GM18870 (cell line): ENCODE data around the gene NOL4L.

ENCODE experiments used
- ATAC-seq: cut with Tn5 transposase; IDR thresholded peaks from one replicate; pipeline ENCODE4 v1.9.1; 2021; ENCODE audit warnings: moderate library complexity; ENCODE audit not compliant: unreplicated experiment

The NOL4L gene

DNA sequence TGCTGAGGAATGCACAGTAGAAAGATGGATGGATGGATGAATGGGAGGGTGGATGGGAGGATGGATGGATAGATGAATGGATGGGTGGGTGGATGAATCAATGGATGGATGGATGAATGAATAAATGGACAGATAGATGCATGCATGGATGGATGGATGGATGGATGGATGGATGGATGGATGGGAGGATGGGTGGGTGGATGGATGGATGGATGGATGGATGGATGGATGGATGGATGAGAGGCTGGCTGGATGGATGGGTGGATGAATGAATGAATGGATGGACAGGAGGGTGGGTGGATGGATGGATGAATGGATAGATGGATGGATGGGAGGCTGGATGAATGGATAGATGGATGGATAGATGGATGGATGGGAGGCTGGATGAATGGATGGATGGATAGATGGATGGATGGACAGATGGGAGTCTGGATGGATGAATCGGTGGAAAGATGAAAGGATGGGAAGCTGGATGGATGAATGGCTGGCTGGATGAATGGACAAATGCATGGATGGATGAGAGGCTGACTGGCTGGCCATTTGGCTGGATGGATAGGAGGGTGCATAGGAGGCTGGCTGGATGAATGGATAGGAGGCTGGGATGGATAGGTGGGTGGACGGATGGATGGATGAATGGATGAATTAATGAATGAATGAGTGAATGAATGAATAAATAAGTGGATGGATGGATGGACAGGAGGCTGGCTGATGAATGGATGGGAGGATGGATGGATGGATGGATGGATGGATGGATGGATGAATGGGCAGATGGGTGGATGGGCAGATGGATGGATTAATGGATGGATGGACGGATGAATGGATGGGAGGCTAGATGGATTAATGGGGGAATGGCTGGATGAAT lies 28.3 kb upstream of the NOL4L start:
- ATAC-seq, result no peak

DNA sequence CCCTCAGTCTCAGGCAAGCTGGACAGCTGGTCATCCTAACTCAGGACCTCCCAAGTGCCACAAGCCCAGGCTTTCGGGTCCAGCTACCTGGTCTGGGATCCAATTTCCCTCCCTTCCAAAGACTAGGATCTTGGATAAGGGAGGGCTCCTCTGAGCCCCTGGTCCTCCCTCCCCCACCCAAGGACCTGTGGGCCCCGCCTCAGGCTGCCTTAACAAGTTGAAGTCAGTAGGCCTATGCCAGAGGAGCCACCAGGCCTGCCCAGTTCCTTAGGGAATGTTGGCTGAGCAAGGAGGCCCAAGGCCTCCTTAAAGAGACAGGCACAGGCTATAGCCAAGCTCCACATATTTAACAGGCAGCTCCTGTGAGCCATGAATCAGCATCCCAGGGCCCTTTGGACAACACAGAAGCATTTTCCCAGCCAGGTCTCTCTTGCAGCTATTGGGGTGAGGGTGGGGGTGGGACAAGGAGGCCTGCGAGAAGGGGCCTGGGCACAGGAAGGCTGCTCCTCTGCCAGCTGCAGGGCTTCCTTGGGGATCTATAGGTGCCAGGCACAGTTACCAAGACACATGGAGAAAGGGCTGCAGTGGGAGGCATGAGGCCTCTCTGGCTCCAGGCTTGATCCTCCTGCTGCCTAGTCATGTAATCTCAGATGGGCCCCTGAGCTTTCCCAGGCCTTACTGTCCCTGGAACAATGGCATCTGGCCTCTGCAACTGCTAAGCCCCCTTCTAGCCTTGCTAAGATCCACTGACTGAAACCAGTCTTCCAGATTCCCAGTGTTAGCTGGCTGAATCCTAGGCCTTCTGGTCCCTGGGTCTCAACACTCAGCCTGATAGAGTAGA lies 27.4 kb upstream of the NOL4L start:
- no peak for ATAC-seq

DNA sequence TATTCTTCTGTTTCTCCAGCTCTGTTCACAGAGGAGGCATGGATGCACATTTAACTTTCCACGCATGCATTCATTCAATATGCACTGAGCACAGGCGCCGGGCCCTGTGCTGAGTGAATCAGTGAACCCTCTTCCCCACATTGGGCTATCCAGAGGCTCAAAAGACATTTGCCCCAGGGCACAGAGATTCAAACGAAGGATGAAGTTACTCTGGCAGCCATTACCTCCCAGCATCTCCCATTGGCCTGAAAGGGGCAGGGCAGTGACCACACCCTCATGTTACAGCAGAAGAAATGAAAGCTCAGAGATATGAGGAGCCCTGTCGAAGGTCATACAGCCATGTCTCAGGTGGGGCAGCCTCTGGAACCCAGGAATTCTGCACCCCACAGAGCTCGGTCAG lies 26.7 kb upstream of the NOL4L start:
- ATAC-seq, result no peak

DNA sequence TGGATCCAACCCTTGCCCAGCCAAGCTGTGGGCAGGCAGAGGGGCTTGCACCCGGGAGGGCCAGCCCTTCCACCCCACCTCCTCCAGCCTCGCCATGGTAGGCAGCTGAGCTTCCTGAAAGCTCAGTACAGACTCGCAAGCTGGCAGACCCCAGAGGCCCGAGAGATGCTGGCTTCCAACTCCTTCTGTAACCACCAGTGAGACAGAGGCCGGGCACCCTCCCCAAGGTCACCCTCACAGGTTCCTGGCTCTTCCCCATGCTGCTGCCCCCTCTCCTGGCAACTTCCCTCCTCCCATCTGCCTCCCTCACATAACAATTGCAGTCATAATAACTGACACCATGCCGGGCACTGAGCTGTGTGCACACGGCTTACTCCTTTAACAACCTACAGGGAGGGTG lies 26.2 kb upstream of the NOL4L start:
- ATAC-seq, result no peak

DNA sequence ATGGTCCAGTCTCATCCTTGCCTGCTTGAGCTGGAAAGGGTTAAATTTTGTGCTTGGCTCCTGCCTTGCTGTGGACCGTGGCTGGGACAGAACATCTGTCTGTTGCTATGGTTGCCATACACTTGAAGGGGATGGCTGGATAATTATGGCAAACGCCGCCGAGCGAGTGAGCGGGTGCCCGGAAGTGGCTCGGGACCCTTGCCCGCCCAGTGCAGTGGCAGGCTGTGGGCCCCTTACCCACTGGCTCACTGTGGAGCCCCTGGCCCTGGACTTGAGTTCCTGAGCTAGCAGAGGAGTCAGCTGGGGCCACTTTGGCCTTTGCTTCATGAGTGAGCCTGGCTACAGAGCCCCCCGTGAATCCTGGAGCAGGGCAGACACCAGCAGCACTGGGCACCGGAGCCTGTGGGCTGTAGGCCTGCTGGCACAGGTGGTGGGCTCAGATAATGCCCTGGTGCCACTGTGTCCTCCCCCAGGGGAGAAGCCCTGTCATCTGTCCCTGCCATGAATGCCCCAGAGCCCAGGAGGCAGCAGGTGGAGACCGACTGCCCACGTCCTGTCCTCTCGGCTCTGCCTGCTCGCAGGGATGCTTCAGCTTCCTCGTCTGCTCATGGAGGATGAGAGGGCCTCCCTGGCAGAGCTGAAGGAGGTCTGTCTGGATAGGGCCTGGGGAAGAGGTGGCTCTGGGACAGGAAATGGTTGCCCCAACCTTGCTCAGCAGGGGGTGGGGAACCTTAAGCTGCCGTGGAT lies 25.5 kb upstream of the NOL4L start:
- no peak for ATAC-seq

DNA sequence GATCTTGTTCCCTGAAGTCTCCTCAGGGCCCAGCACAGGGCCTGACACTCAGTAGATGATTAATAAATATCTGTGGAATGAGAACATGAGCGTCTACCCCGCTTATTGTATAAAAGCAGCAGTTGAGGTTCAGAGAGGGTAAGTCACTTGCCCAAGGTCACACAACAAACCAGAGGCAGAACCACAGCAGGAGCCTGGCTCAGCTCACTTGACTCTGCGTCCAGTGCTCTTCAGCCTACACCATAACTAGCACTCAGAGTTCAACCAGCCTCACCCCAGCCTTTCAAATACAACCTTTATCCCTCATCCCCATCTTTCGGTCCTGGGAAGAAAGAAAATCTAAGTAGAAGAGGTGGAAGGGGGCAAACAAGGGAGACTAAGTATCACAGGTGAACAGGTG lies 24.9 kb upstream of the NOL4L start:
- ATAC-seq, result no peak

DNA sequence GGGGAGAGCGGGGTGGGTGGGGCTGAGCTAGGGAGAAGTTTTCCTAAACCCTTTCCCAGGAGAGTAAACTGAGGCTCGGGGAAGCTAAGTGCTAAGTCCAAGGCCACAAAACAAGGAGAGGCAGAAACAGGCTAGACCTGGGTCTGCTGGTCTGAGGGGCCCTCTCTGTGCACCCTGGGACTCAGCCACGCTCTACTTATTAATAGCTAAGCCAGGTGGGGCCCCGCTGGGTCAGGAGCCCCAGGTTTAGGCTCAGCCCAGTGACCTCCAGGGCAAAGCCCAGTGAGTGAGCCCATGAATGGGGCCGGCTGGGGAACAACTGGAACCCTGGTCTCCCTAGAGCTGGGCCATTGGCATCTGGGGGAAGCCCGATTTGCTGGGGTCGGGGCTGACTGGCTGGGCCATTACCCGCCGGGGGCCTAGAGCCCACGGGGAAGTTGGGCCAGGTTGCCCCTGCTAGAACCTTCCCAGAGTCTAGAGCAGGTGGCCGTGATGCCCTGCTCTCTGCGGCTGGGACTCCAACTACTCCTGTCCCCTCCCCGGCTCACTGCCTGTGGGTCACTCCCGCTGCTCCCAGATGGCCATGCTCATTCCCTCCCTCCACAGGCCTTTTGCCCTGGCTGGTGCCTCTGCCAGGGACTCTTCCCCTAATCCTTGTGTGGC lies 24.1 kb upstream of the NOL4L start:
- no peak for ATAC-seq

DNA sequence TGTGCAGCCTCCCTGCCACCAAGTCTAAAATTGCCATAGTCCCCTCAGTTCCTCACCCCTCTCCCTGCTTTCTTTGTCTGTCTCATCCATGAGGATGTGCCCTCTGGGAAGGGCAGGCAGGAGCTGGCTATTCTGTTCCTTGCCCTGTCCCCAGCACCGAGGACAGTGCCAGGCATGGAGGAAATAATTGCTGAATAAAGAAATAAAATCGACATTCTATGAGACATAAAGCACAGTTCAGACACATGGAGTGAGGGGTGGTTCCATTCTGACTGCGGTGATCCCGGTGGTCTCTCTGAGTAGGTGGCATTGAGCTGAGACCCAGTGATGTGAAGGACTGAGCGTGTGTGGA lies 23.5 kb upstream of the NOL4L start:
- ATAC-seq, result no peak

DNA sequence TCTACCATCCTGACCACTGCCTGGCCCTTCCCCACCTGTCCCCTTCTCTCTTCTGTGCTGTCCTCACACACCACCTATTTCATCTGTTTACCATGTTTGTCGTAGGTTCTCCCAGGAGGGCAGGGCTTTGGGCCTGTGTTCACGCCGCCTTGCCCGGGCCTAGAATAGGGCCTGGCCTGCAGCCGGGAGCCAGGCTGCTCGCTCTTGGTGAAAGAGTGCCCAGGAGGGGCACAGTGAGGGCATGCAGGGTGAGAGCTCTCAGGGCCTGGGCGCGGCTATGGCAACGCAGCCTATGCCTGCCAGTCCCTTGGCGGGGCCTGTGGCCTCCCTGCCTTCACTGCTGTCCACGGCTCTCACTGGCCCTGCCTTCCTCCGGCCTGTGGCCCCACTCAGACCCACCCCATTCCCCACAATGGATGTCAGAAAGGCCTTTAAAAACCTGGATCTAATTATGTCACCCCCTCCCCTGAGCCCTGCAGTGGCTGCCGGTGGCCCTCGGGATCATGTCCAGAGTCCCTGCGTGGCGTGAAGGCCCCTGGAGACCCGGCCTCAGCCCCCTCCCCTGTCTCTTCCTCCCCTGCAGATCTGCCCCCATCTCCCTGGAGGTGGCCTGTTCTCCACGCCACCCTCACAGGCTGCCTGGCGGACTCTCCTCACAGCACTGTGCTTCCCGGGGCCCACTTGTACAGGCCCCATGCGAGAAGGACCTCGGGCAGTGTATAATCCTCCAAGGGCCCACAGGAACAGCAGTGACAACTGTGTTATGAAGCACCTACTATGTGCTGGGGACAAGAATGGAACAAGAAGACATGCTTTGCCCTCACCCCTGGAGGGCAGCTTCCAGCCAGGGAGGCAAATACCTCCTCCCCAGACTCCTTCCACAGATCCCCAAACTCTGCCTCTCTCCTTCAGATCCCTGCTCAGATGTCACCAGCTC lies 22.9 kb upstream of the NOL4L start:
- no peak for ATAC-seq

DNA sequence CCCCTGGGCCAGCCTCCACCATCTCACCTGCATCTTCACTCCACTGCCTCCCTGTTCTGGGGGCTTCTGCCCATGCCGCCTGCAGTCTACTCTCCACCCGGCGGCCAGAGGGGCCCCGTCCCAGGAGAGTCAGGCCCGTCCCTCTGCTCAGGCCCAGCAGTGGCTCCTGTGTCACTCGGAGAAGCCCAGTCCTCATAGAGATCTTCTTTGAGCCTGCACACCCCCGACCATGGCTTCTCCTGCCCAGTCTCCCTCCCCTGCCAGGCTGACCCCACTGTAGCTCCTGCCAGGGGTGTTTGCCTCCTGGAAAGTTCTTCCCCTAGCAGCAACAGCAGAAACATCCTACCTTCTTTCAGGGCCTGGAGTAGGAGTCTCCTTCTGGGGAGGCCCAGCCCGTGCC lies 22.2 kb upstream of the NOL4L start:
- ATAC-seq, result no peak

DNA sequence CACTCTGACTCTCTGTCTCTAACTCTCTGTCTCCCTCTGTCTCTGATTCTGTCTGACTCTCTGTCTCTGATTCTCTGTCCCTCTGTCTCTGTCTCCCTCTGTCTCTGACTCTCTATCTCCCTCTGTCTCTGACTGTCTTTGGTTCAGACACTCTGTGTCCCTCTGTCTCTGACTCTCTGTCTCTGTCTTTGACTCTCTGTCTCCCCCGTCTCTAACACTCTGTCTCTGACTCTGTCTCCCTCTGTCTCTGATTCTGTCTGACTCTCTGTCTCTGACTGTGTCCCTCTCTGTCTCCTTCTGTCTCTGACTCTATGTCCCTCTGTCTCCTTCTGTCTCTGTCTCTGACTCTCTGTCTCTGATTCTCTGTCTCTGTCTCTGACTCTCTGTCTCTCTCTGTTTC lies 21.7 kb upstream of the NOL4L start:
- no peak for ATAC-seq

DNA sequence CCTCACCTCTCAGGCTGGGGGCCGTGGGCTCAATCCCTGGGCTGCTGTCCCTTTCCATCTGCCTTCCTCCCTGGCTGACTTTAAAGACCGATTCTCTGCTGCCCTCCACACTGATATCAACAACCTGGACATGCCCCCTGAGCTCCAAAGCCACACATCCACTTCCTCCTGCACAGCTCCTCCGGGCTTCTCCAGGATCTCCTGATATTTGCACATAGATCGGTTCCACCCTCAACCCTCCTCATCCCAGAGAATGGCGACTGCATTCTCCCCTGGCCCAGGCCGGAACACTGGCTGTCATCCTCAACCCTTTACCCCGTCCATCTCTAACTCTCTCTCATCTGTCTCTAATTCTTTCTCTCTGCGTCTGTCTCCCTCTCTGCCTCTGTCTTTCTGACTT lies 21.0 kb upstream of the NOL4L start:
- ATAC-seq, result no peak

DNA sequence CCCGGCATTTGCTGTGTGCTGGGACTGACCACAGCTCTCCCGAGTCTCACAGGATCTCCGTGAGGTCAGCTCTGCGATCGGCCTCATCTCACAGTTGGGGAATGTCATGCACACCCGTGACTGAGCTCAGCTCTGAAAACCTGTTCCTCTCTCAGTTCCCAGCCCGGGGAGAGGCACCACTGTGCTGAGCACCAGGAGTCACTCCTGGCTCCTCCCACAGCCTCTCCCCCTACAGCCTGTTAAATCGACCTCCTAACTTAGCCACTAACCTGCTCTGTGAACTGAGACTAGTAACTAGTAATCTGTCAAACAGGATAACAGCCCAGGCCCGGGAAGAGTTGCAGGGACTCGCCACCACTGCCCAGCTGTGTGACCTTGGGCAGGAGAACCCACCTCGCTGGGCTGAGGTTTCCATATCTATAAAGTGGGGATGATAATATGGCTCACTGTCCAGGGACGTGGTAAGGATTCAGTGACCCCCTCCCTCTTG lies 20.1 kb upstream of the NOL4L start:
- no peak for ATAC-seq

DNA sequence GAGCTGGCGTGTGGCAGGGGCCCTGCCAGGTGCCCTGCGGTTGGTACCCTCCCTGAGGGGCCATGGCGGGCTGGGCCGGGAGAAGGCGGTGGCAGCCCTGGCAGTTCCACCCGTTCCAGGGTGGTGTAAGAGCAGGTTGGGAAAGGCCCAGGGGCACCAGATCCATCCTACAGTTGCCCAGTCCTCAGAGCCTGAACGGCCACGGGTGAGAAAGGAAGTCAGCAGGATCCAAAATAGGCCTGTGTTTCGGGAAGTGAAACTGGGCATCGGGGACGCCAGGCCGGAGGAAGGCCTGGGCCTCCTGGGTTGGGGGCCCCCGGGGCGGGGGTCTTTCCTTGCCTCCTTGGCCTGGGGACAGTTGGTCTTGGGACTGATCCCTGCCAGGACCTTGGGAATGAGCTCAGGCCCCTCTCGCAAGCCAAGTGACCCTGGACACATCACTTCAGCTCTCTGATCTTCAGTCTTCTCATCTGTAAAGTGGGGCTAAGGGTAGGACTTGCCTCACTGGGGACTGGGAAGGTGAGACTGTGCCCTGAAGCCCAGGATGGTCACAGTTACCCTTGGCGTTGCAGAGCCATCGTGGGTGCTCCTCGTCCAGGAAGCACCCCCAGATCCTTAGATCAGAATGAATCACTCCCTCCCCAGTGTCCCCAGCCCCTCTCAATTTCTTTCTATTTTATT lies 18.1 kb upstream of the NOL4L start:
- ATAC-seq, result no peak

DNA sequence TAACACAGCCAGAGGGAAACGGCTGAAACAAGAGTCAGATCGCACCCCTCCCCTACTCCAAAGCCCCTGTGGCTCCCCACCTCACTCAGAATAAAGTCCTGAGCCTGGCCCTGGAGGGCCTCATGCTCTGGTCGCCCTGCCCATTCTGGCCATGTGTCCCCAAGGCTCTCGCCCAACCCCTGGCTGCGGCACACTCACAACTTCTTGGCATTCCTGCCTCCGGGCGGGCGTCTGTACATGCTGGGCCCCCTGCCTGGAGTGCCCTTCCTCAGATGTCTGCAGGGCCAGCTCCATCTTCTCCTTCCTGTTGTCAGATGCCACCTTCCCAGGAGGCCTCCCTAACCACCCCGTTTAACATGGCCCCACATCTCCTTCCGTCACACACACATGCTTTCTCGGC lies 17.1 kb upstream of the NOL4L start:
- no peak for ATAC-seq

DNA sequence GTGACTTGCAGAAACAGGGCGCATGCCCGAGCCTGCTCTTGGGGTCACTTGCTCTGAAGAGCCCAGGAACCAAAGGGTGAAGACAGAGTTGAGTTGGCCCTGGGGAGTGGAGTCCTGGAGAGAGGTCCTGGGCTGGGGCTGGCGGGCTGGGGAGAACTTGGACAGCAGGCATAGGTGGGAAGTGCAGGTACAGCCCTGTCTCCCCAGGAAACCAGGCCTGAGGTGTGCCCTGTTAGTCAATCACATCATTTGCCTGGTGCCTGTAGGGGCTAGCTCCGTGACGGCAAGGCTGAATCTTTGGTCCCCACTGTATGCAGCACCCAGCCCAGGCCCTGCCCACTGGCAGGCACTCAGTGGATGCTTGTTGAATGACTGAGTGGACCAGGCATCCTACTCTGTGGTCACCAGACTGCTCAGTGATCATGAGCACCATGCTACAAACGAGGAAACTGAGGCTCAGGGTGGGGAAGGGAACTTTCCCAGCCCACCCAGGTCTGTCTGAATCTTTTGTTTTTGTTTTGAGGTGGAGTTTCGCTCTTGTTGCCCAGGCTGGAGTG lies 15.6 kb upstream of the NOL4L start:
- no peak for ATAC-seq

DNA sequence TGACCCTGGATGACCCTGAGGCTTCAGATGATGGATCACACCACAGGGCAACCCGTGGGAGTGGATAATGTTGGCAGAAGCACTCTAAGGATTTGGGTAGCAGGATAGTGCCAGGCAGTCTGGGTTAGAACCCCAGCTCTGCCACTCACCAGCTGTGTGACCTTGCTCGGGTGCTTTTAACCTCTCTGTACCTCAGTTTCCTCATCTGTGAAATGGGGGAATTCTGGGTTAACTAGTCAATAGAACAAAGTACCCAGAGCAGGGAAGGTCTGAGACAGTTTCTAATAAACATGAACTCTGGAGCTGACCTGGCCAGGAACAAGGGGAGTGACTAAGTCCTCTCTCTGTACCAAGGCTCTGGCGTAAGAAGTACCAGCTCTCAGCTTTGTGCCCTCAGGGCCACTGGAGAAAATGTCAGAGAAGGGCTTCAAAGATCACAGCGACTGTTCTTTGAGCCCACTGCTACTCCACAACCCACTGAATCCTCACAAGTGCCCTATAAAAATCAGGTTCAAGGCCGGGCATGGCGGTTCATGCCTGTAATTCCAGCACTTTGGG lies 14.7 kb upstream of the NOL4L start:
- no peak for ATAC-seq

DNA sequence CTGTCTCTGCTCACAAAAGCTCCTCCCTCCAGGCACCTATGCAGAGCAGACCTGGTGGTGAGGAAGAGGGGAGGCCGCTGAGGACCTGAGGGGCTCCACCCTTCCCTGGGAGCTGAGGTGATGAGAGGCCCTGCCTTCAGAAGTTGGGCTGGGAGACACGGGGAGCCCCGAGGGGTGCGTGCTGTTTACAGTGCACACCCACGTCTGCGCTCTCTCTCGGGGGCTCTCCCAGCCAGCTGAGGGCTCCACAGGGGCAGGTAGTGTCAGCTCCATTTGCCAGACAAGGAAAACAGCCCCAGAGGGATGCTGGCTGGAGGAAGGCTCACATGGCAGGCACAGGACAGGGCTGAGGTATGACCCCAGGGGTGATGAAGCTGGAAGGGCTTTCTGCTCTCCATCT lies 13.5 kb upstream of the NOL4L start:
- ATAC-seq, result no peak

DNA sequence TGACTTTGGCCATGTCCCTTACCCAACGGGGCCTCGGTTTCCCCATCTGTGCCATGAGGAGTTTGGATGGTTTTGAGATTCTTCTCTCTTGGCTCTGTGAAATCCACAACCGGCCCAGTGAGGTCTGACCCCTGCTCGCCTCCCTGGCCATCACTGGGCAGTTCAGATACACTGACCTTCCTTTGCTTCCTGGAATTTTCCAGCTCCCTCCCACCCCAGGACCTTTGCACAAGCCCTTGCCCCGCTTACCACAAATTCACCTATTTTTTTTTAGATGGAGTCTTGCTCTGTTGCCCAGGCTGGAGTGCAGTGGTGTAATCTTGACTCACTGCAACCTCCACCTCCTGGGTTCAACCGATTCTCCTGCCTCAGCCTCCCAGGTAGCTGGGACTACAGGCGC lies 12.6 kb upstream of the NOL4L start:
- no peak for ATAC-seq
